Mammary epithelial cell (primary cell): ENCODE data around the gene XRRA1.

Experiments used
- EZH2 ChIP-seq: IDR thresholded peaks from 2 replicates; pipeline ENCODE4 v1.6.1; 2012; ENCODE audit warnings: low read length, inconsistent platforms, borderline replicate concordance
- TF ChIP-seq, protein P1 (sequence below), 2 donors: IDR thresholded peaks in 1 of 2; conservative IDR thresholded peaks in 1 of 2; 2 replicates each; pipeline ENCODE4 v1.5.1; 2011 to 2012; ENCODE audit warnings: inconsistent platforms in 2 of 2, low read length in 2 of 2, mild to moderate bottlenecking in 2 of 2, control low read depth in 1 of 2, low read depth in 1 of 2; ENCODE audit not compliant: insufficient read depth in 1 of 2; ENCODE audit errors: extremely low read depth in 1 of 2

GRCh38 chr11:74909812-74910211 is 39.1 kb downstream of the XRRA1 start:
- TF ChIP-seq, protein P1, sequence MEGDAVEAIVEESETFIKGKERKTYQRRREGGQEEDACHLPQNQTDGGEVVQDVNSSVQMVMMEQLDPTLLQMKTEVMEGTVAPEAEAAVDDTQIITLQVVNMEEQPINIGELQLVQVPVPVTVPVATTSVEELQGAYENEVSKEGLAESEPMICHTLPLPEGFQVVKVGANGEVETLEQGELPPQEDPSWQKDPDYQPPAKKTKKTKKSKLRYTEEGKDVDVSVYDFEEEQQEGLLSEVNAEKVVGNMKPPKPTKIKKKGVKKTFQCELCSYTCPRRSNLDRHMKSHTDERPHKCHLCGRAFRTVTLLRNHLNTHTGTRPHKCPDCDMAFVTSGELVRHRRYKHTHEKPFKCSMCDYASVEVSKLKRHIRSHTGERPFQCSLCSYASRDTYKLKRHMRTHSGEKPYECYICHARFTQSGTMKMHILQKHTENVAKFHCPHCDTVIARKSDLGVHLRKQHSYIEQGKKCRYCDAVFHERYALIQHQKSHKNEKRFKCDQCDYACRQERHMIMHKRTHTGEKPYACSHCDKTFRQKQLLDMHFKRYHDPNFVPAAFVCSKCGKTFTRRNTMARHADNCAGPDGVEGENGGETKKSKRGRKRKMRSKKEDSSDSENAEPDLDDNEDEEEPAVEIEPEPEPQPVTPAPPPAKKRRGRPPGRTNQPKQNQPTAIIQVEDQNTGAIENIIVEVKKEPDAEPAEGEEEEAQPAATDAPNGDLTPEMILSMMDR (conservative IDR thresholded peaks at IDR 0.05 in 1 of 2, IDR thresholded peaks at IDR 0.05 in 1 of 2; ENCODE audit: extremely low read depth in 1 of 2, insufficient read depth in 1 of 2, low read depth in 1 of 2, low read length in 2 of 2): no peak
- no peak for TF ChIP-seq EZH2
